SK-N-MC (cell line): Measurements from ENCODE around the gene FBXL20.

Source experiments
- EZH2 ChIP-seq: fragments of 200-600 bp; sonication (generic); IDR thresholded peaks from one replicate; pipeline ENCODE4 v1.6.1; 2017; ENCODE audit warnings: antibody characterized with exemption
- FOXP2 ChIP-seq: optimal IDR thresholded peaks from 2 replicates; pipeline ENCODE3; 2011; ENCODE audit warnings: mild to moderate bottlenecking, moderate library complexity; ENCODE audit not compliant: insufficient read depth; ENCODE audit errors: extremely low read length, control extremely low read depth
- POLR2AphosphoS5 ChIP-seq: IDR thresholded peaks from 2 replicates; pipeline ENCODE4 v1.6.1; 2012; ENCODE audit warnings: mild to moderate bottlenecking, low read depth, low read length, borderline replicate concordance

DNA sequence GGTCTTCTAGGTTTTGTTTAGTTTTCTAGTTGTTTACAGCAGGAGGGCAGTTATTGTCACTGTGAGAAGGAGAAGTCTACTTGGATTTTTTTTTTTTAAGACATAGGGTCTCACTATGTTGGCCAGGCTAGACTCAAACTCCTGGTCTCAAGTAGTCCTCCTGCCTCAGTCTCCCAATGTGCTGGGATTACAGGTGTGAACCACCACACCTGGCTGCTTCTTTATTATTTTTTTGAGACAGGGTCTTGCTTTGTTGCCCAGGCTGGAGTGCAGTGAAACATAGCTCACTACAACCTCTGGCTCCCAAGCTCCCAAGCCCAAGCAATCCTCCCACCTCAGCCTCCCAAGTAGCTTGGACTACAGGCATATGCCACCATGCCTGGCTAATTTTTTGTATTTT lies 107.4 kb downstream of the FBXL20 start:
- TF ChIP-seq POLR2AphosphoS5 (no peak), EZH2 (no peak), FOXP2 (no peak)
